NCI-H1436 (cell line): ENCODE data around the gene CHIA.
"Not testable (repeated sequence)": the region's sequence is repeated elsewhere in the genome, so short reads cannot be mapped to it uniquely, and the experiment has no call there.

Source experiments
- DNase-seq: peaks from one replicate; lab custom pipeline; 2025; lab: John Stamatoyannopoulos, UW

The CHIA gene

GRCh38 chr1:111285879-111286278, 4.8 kb upstream of the CHIA start:
- no peak for DNase-seq

- no peak for DNase-seq
These were observed 3.7 kb upstream of the CHIA start for GRCh38 chr1:111286912-111287311.

- DNase-seq, result no peak
These were observed 1.3 kb upstream of the CHIA start for GRCh38 chr1:111289371-111289770.

GRCh38 chr1:111290104-111290503, 547 bp upstream of the CHIA start:
- no peak for DNase-seq

- DNase-seq, result no peak
These were observed 3.7 kb downstream of the CHIA start for GRCh38 chr1:111294390-111294789.

GRCh38 chr1:111302374-111302773, 11.7 kb downstream of the CHIA start:
- DNase-seq, result no peak

DNA sequence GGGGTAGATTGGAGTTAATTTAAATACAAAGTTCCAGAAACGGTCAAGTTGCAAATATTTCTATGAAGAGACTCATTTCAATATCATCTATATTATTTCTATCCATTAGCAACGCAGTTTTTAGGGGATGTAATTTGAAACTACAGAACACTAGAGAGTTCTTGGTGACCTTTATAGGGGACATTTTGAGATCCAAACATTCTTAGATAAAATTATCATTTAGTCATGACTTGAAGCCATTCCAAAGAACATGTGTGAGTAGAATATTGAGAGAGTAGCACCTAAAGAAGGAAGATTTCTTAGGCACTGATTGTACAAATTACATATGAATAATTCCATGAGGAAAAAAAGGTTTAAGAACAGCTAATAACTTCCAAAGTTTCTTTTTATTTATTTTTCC, 19.0 kb downstream of the CHIA start:
- DNase-seq, result no peak

GRCh38 chr1:111318523-111318922, 27.9 kb downstream of the CHIA start:
- DNase-seq, result no peak

DNA sequence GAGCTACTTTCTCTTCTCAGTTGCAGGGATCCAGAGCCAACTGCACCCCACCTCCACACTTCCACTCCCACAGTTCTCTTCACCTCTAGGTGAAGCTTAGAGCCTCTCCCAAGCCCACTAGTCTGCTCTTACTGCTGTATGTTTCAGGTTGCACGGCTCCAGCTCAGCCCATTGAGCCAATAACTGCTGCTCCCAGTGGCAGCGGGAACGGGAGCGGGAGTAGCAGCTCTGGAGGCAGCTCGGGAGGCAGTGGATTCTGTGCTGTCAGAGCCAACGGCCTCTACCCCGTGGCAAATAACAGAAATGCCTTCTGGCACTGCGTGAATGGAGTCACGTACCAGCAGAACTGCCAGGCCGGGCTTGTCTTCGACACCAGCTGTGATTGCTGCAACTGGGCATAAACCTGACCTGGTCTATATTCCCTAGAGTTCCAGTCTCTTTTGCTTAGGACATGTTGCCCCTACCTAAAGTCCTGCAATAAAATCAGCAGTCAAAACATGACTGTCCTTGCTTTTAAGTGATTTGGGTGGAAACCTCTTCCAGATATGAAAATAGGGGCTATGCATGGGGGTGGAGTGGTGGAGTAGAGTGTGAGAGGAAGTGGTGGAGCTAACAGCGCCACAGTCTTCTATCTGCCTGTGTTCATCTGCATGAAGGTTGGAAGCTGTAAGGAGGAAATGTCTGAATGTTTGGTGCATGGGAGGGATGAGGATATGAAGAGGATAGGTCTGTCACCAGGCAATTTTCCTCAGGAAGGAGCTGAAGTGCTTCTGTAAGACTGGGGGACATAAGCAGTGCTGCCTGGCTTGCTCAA, 29.6 kb downstream of the CHIA start:
- DNase-seq, result no peak

DNA sequence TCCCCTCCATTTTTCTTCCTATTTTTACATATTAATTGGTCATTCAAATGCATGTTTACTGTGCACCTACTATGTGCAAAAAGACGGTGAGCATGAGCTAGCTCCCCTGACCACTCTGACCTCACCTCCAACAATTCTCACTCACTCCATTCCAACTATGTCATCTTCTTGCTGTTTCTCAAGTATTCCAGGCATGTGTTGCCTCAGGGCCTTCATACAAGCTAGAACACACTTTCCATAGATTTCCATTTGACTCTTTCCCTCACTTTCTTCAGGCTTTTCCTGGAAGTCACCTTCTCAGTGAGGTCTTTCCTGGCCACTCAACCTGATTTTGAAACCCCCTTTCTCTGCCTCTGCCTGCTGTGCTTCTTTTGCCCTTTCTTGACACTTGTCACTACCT, 32.6 kb downstream of the CHIA start:
- no peak for DNase-seq

GRCh38 chr1:111332190-111332589, 41.5 kb downstream of the CHIA start:
- no peak for DNase-seq

- DNase-seq, result no peak
These were observed 43.5 kb downstream of the CHIA start for GRCh38 chr1:111334169-111334568.

DNA sequence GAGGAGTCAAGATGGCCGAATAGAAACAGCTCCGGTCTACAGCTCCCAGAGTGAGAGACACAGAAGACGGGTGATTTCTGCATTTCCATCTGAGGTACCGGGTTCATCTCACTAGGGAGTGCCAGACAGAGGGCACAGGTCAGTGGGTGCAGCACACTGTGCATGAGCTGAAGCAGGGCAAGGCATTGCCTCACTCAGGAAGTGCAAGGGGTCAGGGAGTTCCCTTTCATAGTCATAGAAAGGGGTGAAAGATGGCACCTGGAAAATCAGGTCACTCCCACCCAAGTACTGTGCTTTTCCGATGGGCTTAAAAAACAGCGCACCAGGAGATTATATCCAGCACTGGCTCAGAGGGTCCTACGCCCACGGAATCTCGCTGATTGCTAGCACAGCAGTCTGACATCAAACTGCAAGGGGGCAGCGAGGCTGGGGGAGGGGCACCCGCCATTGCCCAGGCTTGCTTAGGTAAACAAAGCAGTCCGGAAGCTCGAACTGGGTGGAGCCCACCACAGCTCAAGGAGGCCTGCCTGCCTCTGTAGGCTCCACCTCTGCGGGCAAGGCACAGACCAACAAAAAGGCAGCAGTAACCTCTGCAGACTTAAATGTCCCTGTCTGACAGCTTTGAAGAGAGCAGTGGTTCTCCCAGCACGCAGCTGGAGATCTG, 44.7 kb downstream of the CHIA start:
- not testable (repeated sequence) for DNase-seq

- not testable (repeated sequence) for DNase-seq
These were observed 48.2 kb downstream of the CHIA start for GRCh38 chr1:111338849-111339248.

DNA sequence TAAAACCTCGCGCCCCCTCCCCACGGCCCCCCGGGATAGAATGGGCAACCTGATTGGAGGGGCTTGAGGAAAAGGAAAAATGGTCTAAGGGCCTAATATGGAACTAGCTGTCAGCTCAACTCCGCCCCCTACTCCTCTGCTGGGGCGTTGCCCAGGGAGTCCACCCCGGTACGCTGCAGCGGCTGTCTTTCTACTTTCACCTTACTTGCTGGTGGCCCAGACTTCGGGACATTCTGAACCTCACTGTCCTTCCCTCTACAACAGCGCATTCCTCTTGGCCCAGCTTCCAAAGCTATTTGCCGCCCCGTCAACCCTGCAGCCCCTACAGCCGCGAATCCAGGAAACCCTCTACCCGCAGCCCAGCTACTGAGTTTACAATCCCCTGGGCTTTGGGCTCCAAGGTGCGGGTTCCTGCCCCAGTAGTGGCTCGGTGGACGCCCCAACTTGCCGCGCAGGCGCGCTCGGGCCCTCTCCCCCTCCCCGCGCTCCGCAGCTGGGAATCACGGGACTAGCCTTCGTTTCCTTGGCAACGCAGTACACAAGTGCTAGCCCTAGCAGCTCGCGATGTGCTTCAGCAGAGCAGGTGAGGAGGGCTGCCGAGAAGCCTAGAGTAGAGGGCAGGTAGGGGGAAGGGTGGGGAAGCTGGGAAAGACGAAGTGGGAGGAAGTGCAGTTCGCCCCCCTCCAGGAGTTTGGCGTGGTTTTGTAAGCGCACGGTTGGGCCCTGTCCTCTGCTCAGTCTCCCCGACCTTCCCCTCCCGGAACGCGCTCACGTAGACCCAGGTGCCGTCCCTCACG, 55.6 kb downstream of the CHIA start:
- peak; percentile 84 for DNase-seq

GRCh38 chr1:111347026-111347425, 56.4 kb downstream of the CHIA start:
- no peak for DNase-seq

DNA sequence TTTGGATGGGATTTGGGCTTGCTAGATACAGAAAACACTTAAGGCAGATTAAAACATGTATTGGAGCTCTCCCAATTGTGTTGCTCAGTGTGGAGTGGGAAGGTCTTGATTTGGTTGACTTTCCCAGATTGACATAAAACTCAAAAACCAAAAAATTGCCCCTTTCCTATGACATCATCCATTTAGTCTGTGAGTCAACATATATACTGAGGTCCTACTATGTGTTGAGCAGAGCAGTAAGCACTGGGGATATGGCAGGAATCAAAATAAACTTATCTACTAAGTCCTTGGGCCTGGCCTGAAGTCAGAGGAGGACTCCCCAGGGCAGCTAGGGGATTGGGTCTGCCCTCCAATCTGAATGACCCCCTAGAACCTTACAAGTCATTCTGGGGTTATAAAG, 61.0 kb downstream of the CHIA start:
- no peak for DNase-seq

GRCh38 chr1:111354584-111354983, 63.9 kb downstream of the CHIA start:
- no peak for DNase-seq

GRCh38 chr1:111358964-111359363, 68.3 kb downstream of the CHIA start:
- DNase-seq, result no peak

GRCh38 chr1:111359376-111359775, 68.7 kb downstream of the CHIA start:
- no peak for DNase-seq

- not testable (repeated sequence) for DNase-seq
These were observed 69.6 kb downstream of the CHIA start for GRCh38 chr1:111360257-111360656.

- no peak for DNase-seq
These were observed 71.1 kb downstream of the CHIA start for GRCh38 chr1:111361761-111362160.

GRCh38 chr1:111364690-111365089, 74.0 kb downstream of the CHIA start:
- no peak for DNase-seq
